NCI-H2107 (cell line): ENCODE data around the gene PADI4.
"Not testable (repeated sequence)": the region's sequence is repeated elsewhere in the genome, so short reads cannot be mapped to it uniquely, and the experiment has no call there.

Experiments
- DNase-seq: peaks from one replicate; lab custom pipeline; 2025; lab: John Stamatoyannopoulos, UW

The PADI4 gene

GRCh38 chr1:17314491-17314971, 6.5 kb downstream of the PADI4 start:
- no peak for DNase-seq

DNA sequence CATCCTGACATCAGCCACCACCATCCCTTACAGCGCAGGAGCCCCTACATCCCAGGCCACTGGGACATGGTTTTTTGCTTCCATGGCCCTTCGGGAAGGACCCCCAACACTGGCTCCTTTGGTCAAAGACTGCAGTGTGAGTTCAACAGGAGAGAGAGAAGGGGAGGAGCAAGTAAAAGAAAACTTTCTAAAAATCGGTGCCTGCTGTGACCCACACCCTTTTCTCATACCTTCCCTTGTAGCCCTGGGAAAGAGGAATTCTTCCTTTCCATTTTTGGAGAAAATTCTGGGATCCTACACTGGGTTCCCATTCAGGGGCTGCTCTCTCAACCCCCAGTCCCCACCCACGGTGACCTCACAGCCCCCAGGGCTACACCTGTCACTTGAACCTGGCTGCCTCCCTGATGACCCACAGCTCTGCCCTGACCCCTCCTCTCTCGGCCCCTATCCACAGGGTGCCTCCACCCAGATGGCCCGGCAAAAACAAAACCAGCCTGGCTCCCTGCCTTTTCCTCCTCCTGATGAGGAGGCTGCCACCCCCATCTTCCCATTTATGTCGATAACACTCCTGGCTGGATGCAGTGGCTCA, 7.6 kb downstream of the PADI4 start:
- no peak for DNase-seq

GRCh38 chr1:17316704-17317103, 8.7 kb downstream of the PADI4 start:
- DNase-seq: no peak

DNA sequence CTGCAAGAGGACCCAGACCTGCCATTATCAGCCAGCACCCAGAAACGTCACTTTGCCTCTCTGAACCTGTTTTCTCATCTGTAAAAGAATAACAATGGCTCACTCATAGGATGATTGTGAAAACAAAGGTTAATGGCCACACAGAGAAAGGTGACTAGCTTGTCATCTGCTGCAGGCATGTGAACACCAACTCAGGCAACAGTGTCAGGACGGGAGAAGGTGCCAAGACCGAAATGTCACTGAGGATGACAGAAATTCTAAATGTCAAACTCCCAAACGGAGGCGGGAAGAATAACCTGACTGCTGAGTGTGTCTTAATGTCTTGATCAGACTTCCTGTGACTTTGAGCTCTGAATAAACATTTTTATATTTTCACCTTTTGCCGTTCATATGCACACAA, 10.3 kb downstream of the PADI4 start:
- DNase-seq: no peak

DNA sequence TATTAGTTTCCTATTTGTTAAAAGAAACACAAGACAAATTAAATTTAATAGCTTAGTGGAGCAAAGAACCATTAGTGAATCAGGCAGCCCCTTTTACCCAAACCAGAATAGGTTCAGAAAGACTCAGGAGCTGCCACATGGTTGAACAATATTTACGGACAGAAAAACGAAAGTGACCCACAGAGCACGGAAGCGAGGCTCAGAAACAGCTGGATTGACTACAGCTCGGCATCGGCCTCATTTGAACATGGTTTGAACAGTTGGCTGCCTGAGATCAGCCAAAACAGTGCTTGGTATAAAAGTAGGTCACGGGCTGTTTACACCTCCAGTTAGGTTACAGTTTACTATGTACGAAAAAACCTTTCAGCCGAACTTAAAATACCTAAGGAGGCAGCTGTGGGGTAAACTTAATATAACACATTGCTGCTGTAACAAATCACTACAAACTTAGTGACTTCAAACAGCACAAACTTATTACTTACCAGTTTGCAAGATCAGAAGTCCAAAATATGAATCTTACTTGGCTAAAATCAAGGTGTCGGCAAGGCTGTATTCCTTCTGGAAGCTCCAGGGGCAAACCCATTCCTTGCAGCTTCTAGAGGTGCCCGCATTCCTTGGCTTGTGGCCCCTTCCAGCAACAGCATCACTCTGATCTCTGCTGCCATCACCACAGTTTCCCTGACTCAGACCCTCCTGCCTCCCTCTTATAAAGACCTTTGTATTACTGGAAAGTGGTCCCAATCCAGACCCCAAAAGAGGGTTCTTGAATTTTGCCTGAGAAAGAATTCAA, 11.8 kb downstream of the PADI4 start:
- no peak for DNase-seq

GRCh38 chr1:17321857-17322390, 13.9 kb downstream of the PADI4 start:
- not testable (repeated sequence) for DNase-seq

- no peak for DNase-seq
These were observed 20.9 kb downstream of the PADI4 start for GRCh38 chr1:17328855-17329254.

GRCh38 chr1:17329610-17330009, 21.6 kb downstream of the PADI4 start:
- no peak for DNase-seq

DNA sequence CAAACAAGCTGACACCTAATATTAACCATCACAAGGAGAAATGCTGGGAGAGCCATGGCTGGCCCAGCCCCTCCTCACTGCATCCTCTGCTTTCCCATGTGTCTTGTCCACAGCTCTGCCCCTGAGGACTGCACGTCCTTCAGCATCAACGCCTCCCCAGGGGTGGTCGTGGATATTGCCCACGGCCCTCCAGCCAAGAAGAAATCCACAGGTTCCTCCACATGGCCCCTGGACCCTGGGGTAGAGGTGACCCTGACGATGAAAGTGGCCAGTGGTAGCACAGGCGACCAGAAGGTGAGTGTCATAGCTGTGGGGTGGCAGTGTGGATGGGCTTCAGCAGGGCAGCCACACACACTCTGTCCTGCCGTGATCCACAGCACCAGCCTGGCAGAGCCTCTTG, 22.9 kb downstream of the PADI4 start:
- no peak for DNase-seq

- no peak for DNase-seq
These were observed 25.1 kb downstream of the PADI4 start for GRCh38 chr1:17333081-17333480.

- peak; percentile 8 for DNase-seq
These were observed 28.1 kb downstream of the PADI4 start for GRCh38 chr1:17335821-17336710.

GRCh38 chr1:17338706-17339493, 30.9 kb downstream of the PADI4 start:
- no peak for DNase-seq

DNA sequence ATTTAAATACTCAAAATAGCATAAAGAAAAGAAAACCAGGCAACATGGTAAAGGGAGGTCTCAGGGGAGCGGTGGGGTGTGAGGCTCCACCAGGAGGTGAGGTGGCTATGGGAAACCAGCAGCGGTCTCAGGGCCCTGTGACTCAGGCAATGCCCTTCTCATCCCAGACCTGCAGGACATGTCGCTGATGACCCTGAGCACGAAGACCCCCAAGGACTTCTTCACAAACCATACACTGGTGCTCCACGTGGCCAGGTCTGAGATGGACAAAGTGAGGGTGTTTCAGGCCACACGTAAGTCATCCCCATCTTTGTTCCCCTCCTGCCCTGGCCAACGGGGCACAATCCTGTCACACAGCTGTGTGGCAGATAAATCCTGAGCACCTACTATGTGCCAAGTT, 31.5 kb downstream of the PADI4 start:
- DNase-seq: no peak

DNA sequence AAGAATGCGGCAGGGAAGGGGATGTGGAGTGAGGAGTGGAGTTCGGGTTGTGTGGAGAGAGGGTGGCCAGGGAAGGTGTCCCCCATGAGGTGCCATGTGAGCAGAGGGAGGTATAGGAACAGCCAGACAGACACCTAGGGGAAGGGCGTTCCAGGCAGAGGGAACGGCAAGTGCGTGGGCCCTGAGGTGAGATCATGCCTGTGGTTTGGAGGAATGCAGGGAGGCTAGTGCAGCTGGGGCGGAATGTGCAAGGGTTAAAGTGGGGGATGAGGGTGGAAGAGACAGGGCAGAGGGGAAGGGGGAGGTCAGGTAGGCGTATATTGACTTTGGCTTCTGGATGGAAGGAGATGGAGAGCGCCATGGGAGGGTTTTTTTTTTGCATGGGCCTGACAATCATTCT, 32.4 kb downstream of the PADI4 start:
- no peak for DNase-seq

DNA sequence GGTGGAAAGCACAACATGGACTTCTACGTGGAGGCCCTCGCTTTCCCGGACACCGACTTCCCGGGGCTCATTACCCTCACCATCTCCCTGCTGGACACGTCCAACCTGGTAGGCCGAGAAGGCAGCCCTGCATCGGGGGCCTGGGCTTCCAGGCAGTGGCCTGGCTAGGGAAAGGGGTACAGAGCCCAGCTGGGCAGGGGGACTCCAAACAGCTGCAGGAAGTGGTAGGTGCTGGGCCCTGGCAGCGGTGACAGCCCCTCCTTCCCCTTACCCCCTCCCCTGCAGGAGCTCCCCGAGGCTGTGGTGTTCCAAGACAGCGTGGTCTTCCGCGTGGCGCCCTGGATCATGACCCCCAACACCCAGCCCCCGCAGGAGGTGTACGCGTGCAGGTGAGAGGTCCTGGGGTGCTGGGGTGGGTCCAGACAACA, 34.0 kb downstream of the PADI4 start:
- no peak for DNase-seq

DNA sequence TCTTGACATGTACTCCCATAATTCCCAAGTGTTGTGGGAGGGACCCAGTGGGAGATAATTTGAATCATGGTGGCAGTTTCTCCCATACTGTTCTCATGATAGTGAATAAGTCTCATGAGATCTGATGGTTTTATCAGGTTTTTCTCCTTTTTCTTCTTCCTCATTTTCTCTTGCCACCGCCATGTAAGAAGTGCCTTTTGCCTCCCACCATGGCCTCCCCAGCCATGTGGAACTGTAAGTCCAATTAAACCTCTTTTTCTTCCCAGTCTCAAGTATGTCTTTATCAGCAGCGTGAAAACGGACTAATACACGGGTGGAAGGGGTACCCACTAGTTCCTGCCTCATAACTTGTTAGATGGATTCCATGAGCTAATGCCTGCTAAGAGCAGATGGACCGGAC, 37.5 kb downstream of the PADI4 start:
- DNase-seq: not testable (repeated sequence)

DNA sequence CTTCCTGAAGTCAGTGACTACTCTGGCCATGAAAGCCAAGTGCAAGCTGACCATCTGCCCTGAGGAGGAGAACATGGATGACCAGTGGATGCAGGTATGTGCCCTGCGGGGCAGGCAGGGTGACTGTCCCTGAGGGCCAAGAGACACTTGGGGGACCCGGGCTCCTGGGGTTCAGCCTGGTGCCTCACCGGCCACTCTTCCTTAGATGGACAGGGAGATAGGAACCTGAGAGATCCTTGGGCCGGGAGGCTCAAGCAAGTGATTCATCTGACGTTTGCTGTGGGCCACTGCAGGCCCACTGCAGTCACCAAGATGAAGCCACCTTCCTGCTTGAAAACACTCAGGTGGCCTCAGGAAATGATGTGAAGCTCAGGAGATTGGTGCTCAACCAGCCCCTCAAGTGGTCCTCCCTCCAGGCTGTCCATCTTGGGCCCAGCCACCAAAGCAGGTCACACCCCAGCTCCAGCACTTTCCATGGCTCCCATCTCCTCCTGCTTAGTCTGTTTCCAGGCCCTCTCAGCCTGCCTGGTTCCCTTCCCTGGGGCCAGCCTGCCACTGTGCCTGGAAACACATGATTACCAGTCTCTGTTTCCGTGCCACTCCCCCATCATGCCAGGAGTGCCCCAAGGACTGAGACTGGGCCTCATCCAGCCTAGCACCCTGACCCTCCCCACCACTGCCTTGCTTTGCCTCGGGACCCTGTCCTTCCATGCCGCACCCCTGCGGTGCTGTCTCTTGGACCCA, 38.2 kb downstream of the PADI4 start:
- DNase-seq: no peak

DNA sequence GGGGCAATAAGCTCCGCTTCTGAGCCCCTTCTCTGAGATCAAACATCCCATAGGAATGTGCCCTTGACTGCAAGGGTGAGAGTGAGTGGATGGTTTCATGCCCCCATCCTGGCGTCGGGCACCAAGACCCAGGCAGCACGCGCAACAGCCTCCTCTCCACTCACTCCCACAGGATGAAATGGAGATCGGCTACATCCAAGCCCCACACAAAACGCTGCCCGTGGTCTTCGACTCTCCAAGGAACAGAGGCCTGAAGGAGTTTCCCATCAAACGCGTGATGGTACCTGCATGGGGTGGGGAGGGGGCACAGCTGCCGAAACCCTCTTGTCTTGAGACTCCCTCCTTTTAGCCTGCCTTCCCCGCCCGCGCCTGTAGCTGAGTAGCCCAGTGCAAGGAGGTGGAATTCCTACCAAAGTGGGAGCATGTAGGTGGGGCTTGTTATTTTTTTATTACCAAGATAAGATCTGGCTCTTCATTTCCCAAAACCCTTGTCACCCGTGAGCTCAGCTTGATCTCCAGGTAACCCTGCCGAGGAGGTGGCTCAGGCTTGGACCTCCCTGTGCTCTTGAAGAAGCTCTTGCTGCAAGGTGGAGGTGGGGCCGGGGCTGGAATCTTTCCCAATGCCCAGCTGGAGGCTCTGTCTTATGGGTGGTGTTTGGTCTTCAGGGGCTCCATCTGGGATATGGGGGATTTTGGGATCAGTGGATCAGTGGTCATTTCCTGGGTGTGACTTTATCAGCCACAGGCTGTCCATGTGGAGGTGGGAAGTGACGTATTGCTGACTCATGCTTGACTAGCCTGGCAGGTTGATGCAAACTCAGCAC, 40.0 kb downstream of the PADI4 start:
- no peak for DNase-seq

- no peak for DNase-seq
These were observed 40.7 kb downstream of the PADI4 start for GRCh38 chr1:17348593-17349234.
